ENCODE measurements around the gene DCAF15.
"Not testable (repeated sequence)": the region's sequence is repeated elsewhere in the genome, so short reads cannot be mapped to it uniquely, and the experiment has no call there.

DCAF15 gene

GRCh38 chr19:13922118-13922517 is 30.2 kb upstream of the DCAF15 start:
- DNase-seq, ATAC-seq, H3K27me3 Mint-ChIP-seq, H3K9me3 Mint-ChIP-seq, H3K4me3 Mint-ChIP-seq, H3K4me1 Mint-ChIP-seq, H3K27ac Mint-ChIP-seq: not testable (repeated sequence)

GRCh38 chr19:13923194-13923987 is 28.9 kb upstream of the DCAF15 start:
- Mint-ChIP-seq H3K27ac (no peak overlapping the region), H3K27me3 (no peaks in the 10 kb centered on the region), H3K4me3 (no peak overlapping the region), H3K9me3 (no peaks in the 10 kb centered on the region), H3K4me1 (no peaks in the 10 kb centered on the region)
- DNase-seq = no peak
- ATAC-seq = no peak

GRCh38 chr19:13926010-13926409 is 26.3 kb upstream of the DCAF15 start:
- ATAC-seq = no peak
- H3K9me3 Mint-ChIP-seq = no peaks in the 10 kb centered on the region
- no peaks in the 10 kb centered on the region for H3K27me3 Mint-ChIP-seq
- no peak for DNase-seq
- no peak overlapping the region for H3K4me3 Mint-ChIP-seq
- H3K27ac Mint-ChIP-seq = peak overlapping the region in 1 of 2 donors; percentile 69
- H3K4me1 Mint-ChIP-seq = no peaks in the 10 kb centered on the region

GRCh38 chr19:13926715-13927114 is 25.6 kb upstream of the DCAF15 start:
- Mint-ChIP-seq H3K4me3 (no peak overlapping the region), H3K9me3 (no peaks in the 10 kb centered on the region), H3K27me3 (no peaks in the 10 kb centered on the region), H3K4me1 (no peaks in the 10 kb centered on the region), H3K27ac (no peak overlapping the region)
- ATAC-seq = no peak
- no peak for DNase-seq

GRCh38 chr19:13929340-13929739 is 23.0 kb upstream of the DCAF15 start:
- Mint-ChIP-seq H3K27me3 (no peaks in the 10 kb centered on the region), H3K4me3 (no peak overlapping the region), H3K27ac (no peak overlapping the region), H3K4me1 (peaks cover 9% of the 10 kb centered on the region), H3K9me3 (no peaks in the 10 kb centered on the region)
- ATAC-seq (no peak), DNase-seq (no peak)

- DNase-seq = no peak
- H3K4me1 Mint-ChIP-seq = peaks cover 9% of the 10 kb centered on the region
- no peaks in the 10 kb centered on the region for H3K9me3 Mint-ChIP-seq
- ATAC-seq = no peak
- no peak overlapping the region for H3K27ac Mint-ChIP-seq
- H3K4me3 Mint-ChIP-seq = no peak overlapping the region
- no peaks in the 10 kb centered on the region for H3K27me3 Mint-ChIP-seq
Measured at GRCh38 chr19:13929956-13930355, 22.4 kb upstream of the DCAF15 start.

GRCh38 chr19:13930402-13930801 is 21.9 kb upstream of the DCAF15 start:
- H3K27me3 Mint-ChIP-seq = no peaks in the 10 kb centered on the region
- no peak for DNase-seq
- H3K27ac Mint-ChIP-seq = peak overlapping the region in 1 of 2 donors; percentile 69
- peaks cover 9% of the 10 kb centered on the region for H3K4me1 Mint-ChIP-seq
- ATAC-seq = no peak
- no peaks in the 10 kb centered on the region for H3K9me3 Mint-ChIP-seq
- no peak overlapping the region for H3K4me3 Mint-ChIP-seq

- Mint-ChIP-seq H3K27ac (no peak overlapping the region), H3K4me3 (no peak overlapping the region), H3K9me3 (no peaks in the 10 kb centered on the region), H3K4me1 (peaks cover 9% of the 10 kb centered on the region), H3K27me3 (no peaks in the 10 kb centered on the region)
- DNase-seq (no peak), ATAC-seq (peak; percentile 13)
Measured at GRCh38 chr19:13931391-13932148, 20.7 kb upstream of the DCAF15 start.

- DNase-seq (no peak), ATAC-seq (no peak)
- Mint-ChIP-seq H3K27ac (no peak overlapping the region), H3K9me3 (no peaks in the 10 kb centered on the region), H3K27me3 (peaks cover 2% of the 10 kb centered on the region), H3K4me1 (peaks cover 9% of the 10 kb centered on the region), H3K4me3 (no peak overlapping the region)
Measured at GRCh38 chr19:13932149-13932637, 20.1 kb upstream of the DCAF15 start.

GRCh38 chr19:13932911-13933393 is 19.4 kb upstream of the DCAF15 start:
- no peak overlapping the region for H3K27ac Mint-ChIP-seq
- H3K4me1 Mint-ChIP-seq = peaks cover 9% of the 10 kb centered on the region
- no peak for DNase-seq
- no peak overlapping the region for H3K4me3 Mint-ChIP-seq
- peaks cover 9% of the 10 kb centered on the region for H3K27me3 Mint-ChIP-seq
- H3K9me3 Mint-ChIP-seq = no peaks in the 10 kb centered on the region
- ATAC-seq = no peak

GRCh38 chr19:13934785-13935109 is 17.6 kb upstream of the DCAF15 start:
- no peak overlapping the region for H3K4me3 Mint-ChIP-seq
- ATAC-seq (no peak), DNase-seq (no peak)
- no peaks in the 10 kb centered on the region for H3K9me3 Mint-ChIP-seq
- no peak overlapping the region for H3K27ac Mint-ChIP-seq
- H3K4me1 Mint-ChIP-seq = peaks cover 9% of the 10 kb centered on the region
- H3K27me3 Mint-ChIP-seq = peaks cover 9% of the 10 kb centered on the region

GRCh38 chr19:13935765-13936510 is 16.4 kb upstream of the DCAF15 start:
- Mint-ChIP-seq H3K9me3 (no peaks in the 10 kb centered on the region), H3K27ac (peak overlapping the region in 1 of 2 donors; percentile 45), H3K4me3 (no peak overlapping the region), H3K4me1 (peaks cover 9% of the 10 kb centered on the region), H3K27me3 (peaks cover 9% of the 10 kb centered on the region)
- DNase-seq (no peak), ATAC-seq (no peak)

GRCh38 chr19:13937479-13938300 is 14.6 kb upstream of the DCAF15 start:
- H3K4me1 Mint-ChIP-seq = peaks cover 9% of the 10 kb centered on the region
- H3K27ac Mint-ChIP-seq = no peak overlapping the region
- H3K27me3 Mint-ChIP-seq = peaks cover 9% of the 10 kb centered on the region
- H3K9me3 Mint-ChIP-seq = no peaks in the 10 kb centered on the region
- no peak overlapping the region for H3K4me3 Mint-ChIP-seq
- DNase-seq (no peak), ATAC-seq (peak; percentile 19)

GRCh38 chr19:13938301-13939064 is 13.8 kb upstream of the DCAF15 start, which contains the start of gene PODNL1:
PODNL1 (minus strand) TSS chr19:13938417; CDS start chr19:13938181, 236 bp downstream.
- H3K27me3 Mint-ChIP-seq = peaks cover 9% of the 10 kb centered on the region
- no peaks in the 10 kb centered on the region for H3K9me3 Mint-ChIP-seq
- H3K27ac Mint-ChIP-seq = no peak within 1 kb of the TSS
- H3K4me1 Mint-ChIP-seq = peaks cover 8% of the 10 kb centered on the region
- ATAC-seq = peak; percentile 32
- H3K4me3 Mint-ChIP-seq = no peak within 1 kb of the TSS
- no peak for DNase-seq

All from stimulated activated naive CD8-positive, alpha-beta T cell treated with anti-CD3 and anti-CD28 coated beads, Interleukin-15, amount 100 ng/mL, for 72 hours (primary cell).